ENCODE data around the gene PATJ.

DNA sequence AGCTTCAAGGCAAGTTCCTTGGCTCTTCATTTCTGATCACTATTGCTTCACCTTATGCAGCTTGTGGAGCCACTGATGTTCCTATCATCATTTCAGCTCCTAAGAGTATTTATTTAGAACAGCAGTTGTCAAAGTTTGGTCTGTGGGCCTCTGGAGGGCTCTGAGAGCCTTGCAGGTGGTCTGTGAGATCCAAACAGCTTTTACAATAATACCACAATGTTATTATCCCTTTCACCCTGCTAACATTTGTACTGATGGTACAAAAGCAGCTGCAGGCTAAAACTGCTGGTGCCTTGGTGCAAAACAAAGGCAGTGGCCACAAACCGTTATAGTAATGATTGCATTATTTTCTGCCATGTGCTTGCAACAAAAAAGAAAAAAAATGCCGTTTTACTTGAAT, 33.8 kb downstream of the PATJ start:
- TF ChIP-seq, protein P1, sequence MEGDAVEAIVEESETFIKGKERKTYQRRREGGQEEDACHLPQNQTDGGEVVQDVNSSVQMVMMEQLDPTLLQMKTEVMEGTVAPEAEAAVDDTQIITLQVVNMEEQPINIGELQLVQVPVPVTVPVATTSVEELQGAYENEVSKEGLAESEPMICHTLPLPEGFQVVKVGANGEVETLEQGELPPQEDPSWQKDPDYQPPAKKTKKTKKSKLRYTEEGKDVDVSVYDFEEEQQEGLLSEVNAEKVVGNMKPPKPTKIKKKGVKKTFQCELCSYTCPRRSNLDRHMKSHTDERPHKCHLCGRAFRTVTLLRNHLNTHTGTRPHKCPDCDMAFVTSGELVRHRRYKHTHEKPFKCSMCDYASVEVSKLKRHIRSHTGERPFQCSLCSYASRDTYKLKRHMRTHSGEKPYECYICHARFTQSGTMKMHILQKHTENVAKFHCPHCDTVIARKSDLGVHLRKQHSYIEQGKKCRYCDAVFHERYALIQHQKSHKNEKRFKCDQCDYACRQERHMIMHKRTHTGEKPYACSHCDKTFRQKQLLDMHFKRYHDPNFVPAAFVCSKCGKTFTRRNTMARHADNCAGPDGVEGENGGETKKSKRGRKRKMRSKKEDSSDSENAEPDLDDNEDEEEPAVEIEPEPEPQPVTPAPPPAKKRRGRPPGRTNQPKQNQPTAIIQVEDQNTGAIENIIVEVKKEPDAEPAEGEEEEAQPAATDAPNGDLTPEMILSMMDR (IDR thresholded peaks at IDR 0.05; ENCODE audit: poor library complexity, severe bottlenecking) = no peak
- no peak for TF ChIP-seq POLR2AphosphoS5 (IDR thresholded peaks at IDR 0.05)

Measured in neural cell (in vitro differentiated cells).